ENCODE measurements around the gene HDDC3. TPM values are rescaled to one million over a fixed set of nuclear protein-coding genes. Genes with fewer than 3 reads are reported as not detected.
"Not testable (repeated sequence)": the region's sequence is repeated elsewhere in the genome, so short reads cannot be mapped to it uniquely, and the experiment has no call there.

HDDC3 gene
- total RNA-seq, 1 experiment from 2014 or later, result 17.1 TPM

DNA sequence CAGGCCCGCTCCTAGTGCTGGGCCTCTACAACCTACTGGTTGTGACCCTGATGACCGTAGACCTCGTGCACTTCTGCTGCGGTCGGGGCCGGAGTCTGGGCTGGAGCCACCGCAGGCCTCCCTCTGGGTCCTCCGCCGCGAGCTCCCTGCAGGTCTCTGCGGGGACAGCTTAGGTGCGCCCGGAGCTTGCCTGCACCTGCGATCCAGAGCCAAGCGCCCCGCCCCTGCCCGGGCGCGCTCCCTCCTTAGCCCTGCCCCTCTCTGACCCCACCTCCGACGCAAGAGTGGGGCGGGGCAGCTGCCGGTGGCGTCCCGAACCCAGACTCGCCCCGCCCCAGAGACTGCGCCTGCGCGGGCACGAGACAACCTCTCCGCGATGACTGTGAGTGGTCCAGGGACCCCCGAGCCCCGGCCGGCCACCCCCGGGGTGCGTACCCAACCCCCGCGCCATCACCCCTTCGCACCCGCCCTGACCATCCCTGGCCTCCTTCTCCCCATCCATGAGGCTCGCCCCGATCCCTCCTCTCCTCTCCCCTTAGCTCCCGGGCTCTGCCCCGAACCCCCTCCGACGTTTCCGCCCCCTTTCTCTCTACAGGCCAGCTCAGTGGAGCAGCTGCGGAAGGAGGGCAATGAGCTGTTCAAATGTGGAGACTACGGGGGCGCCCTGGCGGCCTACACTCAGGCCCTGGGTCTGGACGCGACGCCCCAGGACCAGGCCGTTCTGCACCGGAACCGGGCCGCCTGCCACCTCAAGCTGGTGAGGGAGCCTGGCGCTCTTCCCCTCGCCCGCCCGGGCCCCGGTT, 2.8 kb upstream of the HDDC3 start, which contains the start of gene UNC45A:
Gene UNC45A, plus strand, starts transcription at position 337 of the 803 bp plus-strand sequence. Its CDS starts 40 bp downstream, at position 377.
- DNase-seq (ENCODE audit: low spot score), result peak; percentile 96

GRCh38 chr15:90934256-90934948, 2.1 kb upstream of the HDDC3 start:
- DNase-seq (ENCODE audit: low spot score), result peak; percentile 93
- in situ Hi-C loops (cut with HindIII; ENCODE audit: low sequenced_read_pairs), result loop anchor here (25.0 kb wide), 1 partner anchor 97 kb away; no protein-coding TSS in a partner anchor

More for the DNA sequence above, 2.8 kb upstream of the HDDC3 start, which contains the start of gene UNC45A:
- in situ Hi-C loops (cut with HindIII; ENCODE audit: low sequenced_read_pairs), result loop anchor here (25.0 kb wide), 1 partner anchor 98 kb away; no protein-coding TSS in a partner anchor

- in situ Hi-C loops (cut with HindIII; ENCODE audit: low sequenced_read_pairs), result loop anchor here (25.0 kb wide), 1 partner anchor 96 kb away; no protein-coding TSS in a partner anchor
- DNase-seq (ENCODE audit: low spot score), result no peak
Observed at GRCh38 chr15:90933301-90933700, 952 bp upstream of the HDDC3 start.

DNA sequence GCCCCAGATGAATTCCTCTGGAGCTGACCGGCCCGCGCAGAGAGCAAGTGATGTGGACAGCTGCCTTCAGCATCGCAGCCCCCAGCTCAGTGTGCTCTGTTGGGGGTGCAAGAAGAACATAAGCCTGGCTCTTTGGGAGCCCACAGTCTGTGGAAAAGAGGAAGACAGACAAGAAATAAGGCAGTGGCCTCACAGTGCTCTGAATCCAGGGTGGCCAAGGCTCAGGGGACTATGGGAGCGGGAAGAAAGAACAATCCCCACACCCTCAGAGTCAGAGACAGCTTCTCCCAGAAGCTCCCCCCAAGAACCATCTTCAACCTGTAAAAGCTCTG, 277 bp upstream of the HDDC3 start:
- in situ Hi-C loops (cut with HindIII; ENCODE audit: low sequenced_read_pairs), result loop anchor here (25.0 kb wide), 1 partner anchor 95 kb away; no protein-coding TSS in a partner anchor
- DNase-seq (ENCODE audit: low spot score), result no peak

- in situ Hi-C loops (cut with HindIII; ENCODE audit: low sequenced_read_pairs), result loop anchor here (25.0 kb wide), 1 partner anchor 94 kb away; no protein-coding TSS in a partner anchor
- no peak for DNase-seq (ENCODE audit: low spot score)
Observed at GRCh38 chr15:90931575-90931827, 848 bp downstream of the HDDC3 start.

DNA sequence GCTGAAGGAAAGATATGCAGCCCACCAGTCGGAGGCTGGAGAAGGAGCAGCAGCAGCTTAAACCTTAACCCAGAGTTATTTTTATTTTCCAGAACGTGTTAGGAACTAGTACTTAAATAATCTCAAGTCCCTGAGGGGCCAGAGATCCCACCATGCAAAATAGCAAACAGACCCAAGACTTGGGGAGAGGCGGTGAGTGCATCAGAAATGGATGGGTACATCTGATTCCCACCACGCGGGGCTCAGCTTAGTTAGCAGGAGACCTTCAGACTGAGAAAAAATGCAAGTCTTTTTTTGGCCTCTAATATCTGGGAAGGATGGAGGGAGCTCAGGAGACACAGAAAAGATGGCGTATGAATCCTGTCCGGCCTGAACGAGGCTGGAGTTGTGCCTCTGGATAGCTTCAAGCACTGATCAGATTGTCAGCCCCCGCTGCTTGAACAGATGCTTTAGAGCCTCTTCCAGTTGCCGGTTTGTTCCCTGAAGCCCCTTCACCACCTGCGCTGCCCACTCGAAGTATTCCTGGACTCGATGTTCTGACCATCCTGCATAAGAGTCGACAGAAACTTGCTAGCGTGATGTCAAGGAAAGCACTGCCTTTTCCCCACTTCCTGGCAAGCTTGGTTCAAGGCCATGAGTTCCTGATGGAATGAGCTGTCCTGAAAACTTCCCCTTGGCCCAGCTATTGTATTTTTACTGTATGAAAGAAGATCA, 1.3 kb downstream of the HDDC3 start:
- in situ Hi-C loops (cut with HindIII; ENCODE audit: low sequenced_read_pairs), result loop anchor here (25.0 kb wide), 1 partner anchor 94 kb away; no protein-coding TSS in a partner anchor
- DNase-seq (ENCODE audit: low spot score), result no peak

DNA sequence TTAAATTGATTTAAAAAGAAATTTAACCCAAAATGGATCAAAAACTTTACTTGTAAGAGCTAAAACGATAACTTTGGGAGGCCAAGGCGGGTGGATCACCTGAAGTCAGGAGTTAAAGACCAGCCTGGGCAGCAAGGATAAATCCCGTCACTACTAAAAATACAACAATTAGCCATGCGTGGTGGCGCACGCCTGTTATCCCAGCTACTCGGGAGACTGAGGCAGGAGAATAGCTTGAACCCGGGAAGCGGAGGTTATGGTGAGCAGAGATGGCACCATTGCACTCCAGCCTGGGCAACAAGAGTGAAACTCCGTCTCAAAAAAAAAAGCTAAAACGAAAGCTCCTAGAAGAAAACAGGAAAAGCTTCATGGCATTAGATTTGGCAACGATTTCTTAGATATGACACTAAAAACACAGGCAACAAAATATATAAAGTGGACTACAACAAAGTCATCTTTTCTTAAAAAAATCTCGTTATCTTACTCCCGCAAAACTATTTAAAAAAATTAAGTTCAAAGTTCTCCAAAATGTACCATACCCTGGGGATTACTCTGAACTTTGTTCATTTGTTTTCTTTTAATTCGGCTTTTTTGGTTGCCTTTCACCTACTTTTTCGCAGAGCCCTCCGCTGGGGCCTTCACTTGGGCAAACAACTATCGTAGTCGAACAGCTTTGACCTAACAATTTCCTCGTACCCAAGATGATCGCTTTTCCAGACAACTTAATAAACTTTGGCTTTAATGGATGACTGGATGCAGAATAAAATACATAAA, 2.9 kb downstream of the HDDC3 start:
- in situ Hi-C loops (cut with HindIII; ENCODE audit: low sequenced_read_pairs), result loop anchor here (25.0 kb wide), 1 partner anchor 92 kb away; no protein-coding TSS in a partner anchor
- no peak for DNase-seq (ENCODE audit: low spot score)

DNA sequence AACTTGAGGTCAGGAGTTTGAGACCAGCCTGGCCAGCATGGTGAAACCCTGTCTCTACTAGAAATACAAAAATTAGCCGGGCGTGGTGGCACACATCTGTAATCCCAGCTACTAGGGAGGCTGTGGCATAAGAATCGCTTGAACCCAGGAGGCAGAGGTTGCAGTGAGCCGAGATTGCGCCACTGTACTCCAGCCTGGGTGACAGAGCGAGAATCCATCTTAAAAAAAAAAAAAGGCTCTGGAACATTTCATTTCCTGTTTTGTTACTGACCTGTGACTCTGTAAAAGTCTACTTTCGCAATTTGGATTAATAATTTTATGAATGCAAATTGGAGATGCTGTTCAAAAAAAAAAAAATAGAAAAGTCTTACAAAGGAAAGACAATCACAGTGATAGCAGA, 4.2 kb downstream of the HDDC3 start:
- not testable (repeated sequence) for DNase-seq (ENCODE audit: low spot score)
- in situ Hi-C loops (cut with HindIII; ENCODE audit: low sequenced_read_pairs), result loop anchor here (25.0 kb wide), 1 partner anchor 91 kb away; no protein-coding TSS in a partner anchor

DNA sequence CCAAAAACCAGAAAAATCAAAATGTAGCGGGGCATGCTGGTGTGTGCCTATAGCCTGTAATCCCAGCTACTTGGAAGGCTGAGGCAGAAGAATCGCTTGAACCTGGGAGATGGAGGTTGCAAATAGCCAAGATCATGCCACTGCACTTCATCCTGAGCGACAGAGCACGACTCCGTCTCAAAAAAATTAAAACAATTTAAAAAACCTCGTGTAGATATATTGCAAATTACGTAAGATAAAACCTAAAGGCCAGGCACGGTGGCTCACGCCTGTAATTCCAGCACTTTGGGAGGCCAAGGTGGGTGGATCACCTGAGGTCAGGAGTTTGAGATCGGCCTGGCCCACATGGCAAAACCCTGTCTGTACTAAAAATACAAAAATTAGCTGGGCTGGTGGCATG, 5.6 kb downstream of the HDDC3 start:
- in situ Hi-C loops (cut with HindIII; ENCODE audit: low sequenced_read_pairs), result loop anchor here (25.0 kb wide), 1 partner anchor 89 kb away; no protein-coding TSS in a partner anchor
- not testable (repeated sequence) for DNase-seq (ENCODE audit: low spot score)

DNA sequence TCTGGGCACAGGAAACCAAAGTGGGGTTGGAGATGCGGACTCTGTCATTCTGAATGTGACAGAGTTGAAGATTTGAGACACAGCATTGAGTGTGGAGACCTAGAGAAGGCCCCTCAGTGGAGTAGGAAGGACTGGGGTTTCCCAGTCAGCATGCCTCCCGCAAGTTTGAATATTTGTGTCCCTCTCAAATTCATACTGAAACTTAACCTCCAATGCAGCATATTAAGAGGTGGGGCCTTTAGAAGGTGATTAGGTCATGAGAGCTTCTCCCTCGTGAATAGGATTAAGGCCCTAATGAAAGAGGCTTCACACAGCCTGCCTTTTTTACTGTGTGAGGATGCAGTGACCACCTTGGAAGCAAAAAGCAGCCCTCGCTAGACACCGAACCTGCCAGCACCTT, 8.0 kb downstream of the HDDC3 start:
- in situ Hi-C loops (cut with HindIII; ENCODE audit: low sequenced_read_pairs), result no loop called here

DNA sequence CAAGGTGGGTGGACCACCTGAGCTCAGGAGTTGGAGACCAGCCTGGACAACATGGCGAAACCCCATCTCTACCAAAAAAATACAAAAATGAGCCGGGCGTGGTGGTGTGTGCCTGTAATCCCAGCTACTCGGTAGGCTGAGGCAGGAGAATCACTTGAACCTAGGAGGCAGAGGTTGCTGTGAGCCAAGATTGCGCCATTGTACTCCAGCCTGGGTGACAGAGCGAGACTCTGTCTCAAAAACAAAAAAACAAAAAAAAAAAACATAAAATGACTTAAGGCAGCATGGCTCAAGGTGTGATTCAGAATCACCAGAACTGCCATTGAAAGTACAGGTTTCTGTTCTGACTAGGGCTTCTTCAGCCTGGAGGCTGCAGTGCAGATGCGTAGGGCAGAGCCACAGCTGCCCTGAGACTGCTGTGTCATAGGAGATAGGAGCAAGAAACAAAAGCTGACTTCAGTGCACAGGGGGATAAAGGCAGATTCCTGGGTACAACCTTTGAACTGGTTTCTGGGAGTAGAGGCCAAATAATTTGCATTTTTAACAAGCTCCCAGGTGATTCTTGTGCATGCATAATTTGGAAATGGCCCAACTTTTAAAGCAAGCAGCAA, 9.5 kb downstream of the HDDC3 start:
- in situ Hi-C loops (cut with HindIII; ENCODE audit: low sequenced_read_pairs); DNase-seq (ENCODE audit: low spot score): not testable (repeated sequence)

More for the DNA sequence above, 8.0 kb downstream of the HDDC3 start:
- no peak for DNase-seq (ENCODE audit: low spot score)

- in situ Hi-C loops (cut with HindIII; ENCODE audit: low sequenced_read_pairs), result no loop called here
- no peak for DNase-seq (ENCODE audit: low spot score)
Observed at GRCh38 chr15:90921887-90922286, 10.5 kb downstream of the HDDC3 start.

DNA sequence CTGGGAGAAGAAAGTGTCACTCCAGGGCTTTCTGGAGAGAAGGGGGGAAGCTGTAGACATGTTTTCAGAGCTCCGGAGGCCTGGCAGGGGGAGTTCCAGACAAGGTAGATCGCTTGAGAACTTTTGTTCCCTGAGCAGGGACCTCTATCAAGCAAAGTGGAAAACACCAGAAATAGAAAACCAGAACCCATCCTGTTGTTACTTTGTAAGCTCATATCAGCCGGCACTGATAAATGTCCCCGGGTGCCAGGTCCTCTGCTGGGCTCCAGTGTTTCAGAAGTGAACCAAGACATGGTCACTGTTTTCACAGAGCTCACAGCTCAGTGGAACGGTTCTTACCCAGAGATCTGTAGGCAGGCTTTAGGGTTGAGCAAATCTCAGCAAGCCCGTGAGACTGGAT, 13.5 kb downstream of the HDDC3 start:
- in situ Hi-C loops (cut with HindIII; ENCODE audit: low sequenced_read_pairs), result no loop called here
- DNase-seq (ENCODE audit: low spot score), result no peak

- in situ Hi-C loops (cut with HindIII; ENCODE audit: low sequenced_read_pairs), result no loop called here
Observed at GRCh38 chr15:90918034-90918788, 14.1 kb downstream of the HDDC3 start.

GRCh38 chr15:90917569-90917968, 14.8 kb downstream of the HDDC3 start:
- in situ Hi-C loops (cut with HindIII; ENCODE audit: low sequenced_read_pairs), result no loop called here
- no peak for DNase-seq (ENCODE audit: low spot score)

More at GRCh38 chr15:90918034-90918788, 14.1 kb downstream of the HDDC3 start:
- DNase-seq (ENCODE audit: low spot score), result no peak

GRCh38 chr15:90916461-90916860, 15.9 kb downstream of the HDDC3 start:
- DNase-seq (ENCODE audit: low spot score), result no peak
- in situ Hi-C loops (cut with HindIII; ENCODE audit: low sequenced_read_pairs), result no loop called here

DNA sequence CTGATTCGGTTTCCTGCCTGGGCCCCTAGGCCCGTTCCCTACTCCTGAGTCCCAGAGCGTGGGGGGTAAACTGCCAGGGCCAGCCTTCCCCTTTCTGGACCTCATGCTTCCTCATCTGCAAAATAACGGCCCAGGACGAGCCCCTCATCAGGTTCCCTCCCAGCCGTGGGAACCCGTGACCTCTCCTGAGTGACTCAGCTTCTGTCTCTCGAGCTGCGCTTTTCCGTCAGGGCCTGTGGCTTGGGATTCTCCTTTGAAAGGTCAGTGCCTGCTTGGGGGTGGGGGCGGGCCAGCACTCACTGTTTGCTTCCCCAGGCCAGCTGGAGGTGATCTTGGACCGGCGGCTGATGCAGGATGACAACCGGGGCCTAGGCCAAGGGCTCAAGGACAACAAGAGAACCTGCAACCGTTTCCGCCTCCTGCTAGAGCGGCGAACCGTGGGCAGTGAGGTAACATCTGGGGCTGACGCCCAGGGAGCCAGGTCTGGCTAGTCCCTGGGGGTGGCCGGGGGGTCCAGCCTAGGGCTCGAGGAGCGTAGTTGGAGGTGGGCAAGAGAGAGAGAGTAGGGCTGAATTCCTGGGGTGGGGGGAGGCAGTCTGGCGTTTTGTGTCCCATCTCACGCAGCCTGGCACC, 16.4 kb downstream of the HDDC3 start:
- no peak for DNase-seq (ENCODE audit: low spot score)

More for the DNA sequence above, 16.4 kb downstream of the HDDC3 start:
- in situ Hi-C loops (cut with HindIII; ENCODE audit: low sequenced_read_pairs), result no loop called here

Measured in G401 (cell line).